ENCODE results near the gene TPD52L2.
"Not testable (repeated sequence)": the region's sequence is repeated elsewhere in the genome, so short reads cannot be mapped to it uniquely, and the experiment has no call there.

TPD52L2 gene

GRCh38 chr20:63897978-63898561, 33.0 kb downstream of the TPD52L2 start:
- no peak for DNase-seq

- DNase-seq: no peak
Measured at GRCh38 chr20:63898882-63899558, 34.0 kb downstream of the TPD52L2 start.

DNA sequence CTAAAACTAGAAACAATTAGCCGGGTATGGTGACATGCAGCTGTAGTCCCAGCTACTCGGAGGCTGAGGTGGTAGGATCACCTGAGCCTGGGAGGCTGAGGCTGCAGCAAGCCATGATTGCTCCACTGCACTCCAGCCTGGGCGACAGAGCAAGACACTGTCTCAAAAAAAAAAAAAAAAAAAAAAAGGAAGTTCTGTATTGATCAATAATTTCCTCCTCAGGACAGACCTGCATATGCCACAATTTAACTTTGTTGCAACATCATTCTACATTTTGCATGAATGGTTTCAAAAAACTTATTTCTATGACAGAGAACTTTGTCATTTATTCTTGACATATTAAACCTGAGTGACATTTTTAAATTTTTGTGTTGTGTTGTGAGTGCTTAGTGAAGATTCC, 35.3 kb downstream of the TPD52L2 start:
- DNase-seq: no peak

GRCh38 chr20:63903796-63904561, 38.9 kb downstream of the TPD52L2 start:
- no peak for DNase-seq

- no peak for DNase-seq
Measured at GRCh38 chr20:63908008-63908682, 43.1 kb downstream of the TPD52L2 start.

GRCh38 chr20:63911176-63911575, 46.1 kb downstream of the TPD52L2 start:
- DNase-seq: no peak

GRCh38 chr20:63913768-63914167, 48.7 kb downstream of the TPD52L2 start:
- DNase-seq: no peak

- DNase-seq: no peak
Measured at GRCh38 chr20:63915471-63915870, 50.4 kb downstream of the TPD52L2 start.

DNA sequence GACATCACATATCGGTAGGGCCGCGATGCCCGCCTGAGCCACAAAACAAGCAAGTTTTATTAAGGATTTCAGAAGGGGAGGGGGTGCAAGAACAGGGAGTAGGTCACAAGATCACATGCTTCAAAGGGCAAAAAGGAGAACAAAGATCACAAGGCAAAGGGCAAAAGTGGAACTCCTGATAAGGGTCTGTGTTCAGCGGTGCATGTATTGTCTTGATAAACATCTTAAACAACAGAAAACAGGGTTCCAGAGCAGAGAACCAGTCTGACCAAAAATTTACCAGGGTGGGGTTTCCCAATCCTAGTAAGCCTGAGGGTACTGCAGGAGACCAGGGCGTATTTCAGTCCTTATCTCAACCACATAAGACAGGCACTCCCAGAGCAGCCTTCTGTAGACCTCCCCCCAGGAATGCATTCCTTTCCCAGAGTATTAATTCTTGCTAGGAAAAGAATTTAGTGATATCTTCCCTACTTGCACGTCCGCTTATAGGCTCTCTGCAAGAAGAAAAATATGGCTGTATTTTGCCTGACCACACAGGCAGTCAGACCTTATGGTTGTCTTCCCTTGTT, 51.4 kb downstream of the TPD52L2 start:
- DNase-seq: not testable (repeated sequence)

DNA sequence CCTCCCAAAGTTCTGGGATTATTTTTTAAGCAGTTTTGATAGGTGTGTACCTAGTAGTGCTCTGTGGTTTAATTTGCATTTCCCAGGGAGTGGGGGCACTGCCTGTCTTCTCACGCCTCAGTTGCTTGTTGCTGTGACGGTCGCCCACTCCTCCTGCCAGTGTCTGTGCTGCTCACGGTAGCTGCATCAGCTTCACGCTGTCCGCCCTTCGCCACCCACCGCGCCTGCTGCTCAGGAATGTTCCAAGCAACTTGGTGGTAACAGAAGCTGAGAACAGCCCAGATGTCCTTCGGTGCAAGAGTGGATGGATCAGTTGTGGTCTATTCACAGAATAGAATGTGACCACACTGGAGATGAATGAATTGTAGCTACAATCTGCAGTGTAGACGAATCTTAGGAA, 52.7 kb downstream of the TPD52L2 start:
- DNase-seq: no peak

DNA sequence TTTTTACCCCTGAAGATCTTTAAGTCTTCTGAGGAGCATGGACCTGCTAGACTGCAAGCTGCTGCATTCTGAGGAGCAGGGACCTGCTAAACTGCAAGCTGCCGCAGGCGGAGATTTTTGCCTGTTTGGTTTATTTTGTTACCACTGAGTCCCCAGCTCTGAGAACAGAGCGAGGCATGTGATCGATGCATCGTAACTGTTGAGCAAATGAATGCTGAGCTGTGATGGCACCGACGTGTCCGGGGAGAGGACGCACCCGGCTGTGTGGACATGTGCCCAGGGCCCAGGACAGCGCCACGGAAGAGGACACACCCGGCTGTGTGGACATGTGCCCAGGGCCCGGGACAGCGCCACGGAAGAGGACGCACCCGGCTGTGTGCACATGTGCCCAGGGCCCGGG, 54.1 kb downstream of the TPD52L2 start:
- no peak for DNase-seq

GRCh38 chr20:63920226-63920625, 55.2 kb downstream of the TPD52L2 start:
- no peak for DNase-seq

DNA sequence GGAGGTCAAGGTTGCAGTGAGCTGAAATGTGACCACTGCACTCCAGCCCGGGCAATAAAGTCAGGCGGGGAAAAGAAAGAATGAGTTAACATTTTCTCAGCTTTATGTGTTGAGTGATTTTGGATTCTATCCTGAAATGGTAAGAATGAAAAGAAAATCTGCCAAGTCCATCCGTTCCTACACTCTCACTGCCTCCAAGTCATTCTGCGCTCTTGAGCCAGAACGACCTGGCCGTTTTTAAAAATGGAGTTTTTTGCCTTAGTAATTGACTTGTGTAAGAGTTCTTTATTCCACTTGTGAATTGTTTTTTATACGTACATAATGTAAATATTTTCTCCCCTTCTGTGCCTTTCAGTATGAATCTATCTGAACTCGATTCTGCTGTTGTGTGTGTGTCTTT, 58.6 kb downstream of the TPD52L2 start:
- DNase-seq: no peak

GRCh38 chr20:63924241-63924640, 59.2 kb downstream of the TPD52L2 start:
- no peak for DNase-seq

- DNase-seq: no peak
Measured at GRCh38 chr20:63926298-63926697, 61.2 kb downstream of the TPD52L2 start.

GRCh38 chr20:63929071-63929470, 64.0 kb downstream of the TPD52L2 start:
- DNase-seq: no peak

GRCh38 chr20:63929473-63929883, 64.4 kb downstream of the TPD52L2 start:
- not testable (repeated sequence) for DNase-seq

DNA sequence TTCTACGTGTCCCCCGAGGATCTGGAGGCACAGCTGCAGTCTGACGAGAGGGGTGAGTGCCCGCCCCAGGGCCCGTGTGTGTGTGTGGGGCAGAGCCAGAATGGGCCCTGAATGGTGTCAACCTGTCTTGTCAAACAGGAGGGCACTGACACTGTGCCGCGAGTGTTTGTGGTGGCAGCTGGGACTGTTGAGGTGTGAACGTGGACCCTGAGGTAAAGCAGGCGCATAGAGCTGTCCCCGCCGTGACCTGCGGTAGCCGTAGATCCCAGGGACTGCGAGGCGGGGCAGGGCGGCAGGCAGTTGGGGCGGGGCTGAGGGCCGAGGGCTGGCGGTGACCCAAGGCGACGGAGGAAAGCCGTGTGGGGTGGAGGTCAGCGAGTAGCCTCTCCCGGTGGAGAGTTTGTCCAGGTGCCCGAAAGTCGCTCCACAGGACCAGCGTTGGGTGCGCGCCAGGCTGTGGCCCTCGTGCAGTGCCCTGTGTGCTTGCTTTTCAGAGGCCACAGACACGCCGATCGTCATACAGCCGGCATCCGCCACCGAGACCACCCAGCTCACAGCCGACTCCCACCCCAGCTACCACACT, 66.0 kb downstream of the TPD52L2 start:
- DNase-seq: no peak

DNA sequence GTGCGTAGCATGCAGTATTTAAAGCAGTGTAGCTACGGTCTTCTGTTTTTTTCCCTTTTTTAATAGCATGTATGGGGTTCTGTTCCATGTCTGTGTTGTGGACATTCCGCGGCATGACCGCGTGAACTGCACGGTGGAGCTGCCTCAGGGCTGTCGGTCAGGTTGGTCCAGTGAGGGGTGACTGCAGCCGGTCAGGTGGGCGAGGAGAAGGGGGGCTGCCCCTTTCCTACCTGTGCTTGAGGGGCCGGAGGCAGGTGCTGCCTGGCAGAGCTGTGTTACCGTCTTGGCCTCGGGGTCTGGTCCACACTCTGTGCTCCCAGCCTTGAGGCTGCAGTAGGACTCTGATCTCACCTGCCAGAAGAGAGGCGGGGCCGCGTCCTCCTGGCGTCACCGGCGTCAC, 66.7 kb downstream of the TPD52L2 start:
- no peak for DNase-seq

DNA sequence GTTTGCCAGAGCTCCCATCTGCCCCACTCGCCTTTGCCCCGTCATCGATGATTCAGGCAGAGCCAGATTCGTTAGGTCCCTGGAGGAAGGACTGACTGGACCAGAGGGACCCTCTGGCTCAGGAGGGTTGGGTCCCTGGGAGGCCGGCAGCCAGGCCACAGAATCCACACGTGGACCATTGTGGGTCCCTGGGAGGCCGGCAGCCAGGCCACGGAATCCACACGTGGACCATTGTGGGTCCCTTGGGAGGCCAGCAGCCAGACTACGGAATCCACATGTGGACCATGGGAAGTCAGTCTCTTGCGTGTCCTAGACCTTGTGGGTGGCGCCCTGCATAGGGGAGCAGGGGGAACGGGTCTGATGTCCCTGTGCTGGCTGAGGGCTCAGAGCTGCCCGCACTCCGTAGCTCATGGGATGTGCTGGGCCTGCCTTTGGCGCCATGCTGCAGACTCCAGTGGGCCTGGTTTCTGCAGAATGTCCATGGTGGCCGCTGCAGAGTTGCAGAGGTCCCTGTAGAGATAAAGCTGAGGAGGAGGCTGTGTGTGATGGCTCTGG, 67.6 kb downstream of the TPD52L2 start:
- no peak for DNase-seq

- no peak for DNase-seq
Measured at GRCh38 chr20:63933646-63934045, 68.6 kb downstream of the TPD52L2 start.

DNA sequence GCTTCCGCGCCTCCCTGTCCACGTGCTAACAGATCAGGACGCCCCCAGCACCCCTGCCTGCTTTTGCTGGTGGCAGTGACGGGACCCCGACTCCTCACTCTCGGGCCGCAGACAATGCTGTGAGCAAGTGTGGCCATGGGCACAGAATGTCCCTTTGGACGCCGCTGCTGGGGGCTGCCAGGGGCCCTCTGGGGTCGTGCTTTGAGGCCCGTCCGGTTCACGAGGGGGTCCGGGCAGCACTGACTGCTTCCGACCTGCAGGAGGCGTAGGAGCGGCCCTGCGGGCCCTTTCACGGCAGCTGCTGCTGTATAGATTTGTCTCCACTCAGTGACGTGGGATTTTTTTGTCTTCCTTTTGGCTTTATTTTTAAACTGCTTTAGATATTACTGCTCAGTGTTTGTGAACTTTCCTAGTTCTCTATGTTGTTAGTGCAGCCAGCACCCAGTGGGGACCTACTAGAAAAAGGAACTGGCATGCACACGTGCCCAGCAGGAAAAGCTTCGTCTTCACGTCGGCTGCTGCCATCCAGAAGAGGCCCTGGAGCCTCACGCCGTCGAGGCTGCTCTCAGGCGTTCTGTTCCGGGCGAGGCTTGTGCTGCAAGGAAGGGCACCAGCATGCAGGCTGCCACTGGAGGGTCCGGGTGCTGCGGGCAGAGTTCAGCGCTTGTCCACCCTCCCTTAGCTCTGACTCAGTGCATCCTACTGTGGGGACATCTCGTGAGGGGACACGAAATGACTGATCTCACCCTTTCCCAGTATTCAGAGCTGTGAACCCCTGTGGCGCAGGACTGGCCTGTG, 69.4 kb downstream of the TPD52L2 start:
- DNase-seq: no peak

All from DMS79 treated with DMSO at 0.1 percent for 48 hours (cell line).